Transverse colon (tissue), 4 donors: ENCODE data around the gene ANKRD11.

Source experiments
- CTCF ChIP-seq, 5 experiments: fragments of 200-600 bp in 3 of 5; fragments of 450-650 bp in 2 of 5; sonication (generic) in 3 of 5; IDR thresholded peaks; 1 replicate in 2 of 5; 2 replicates in 3 of 5; pipeline ENCODE4 v1.5.1; 2016 to 2017; ENCODE audit warnings: antibody characterized with exemption in 5 of 5, inconsistent platforms in 3 of 5, mild to moderate bottlenecking in 2 of 5, moderate library complexity in 1 of 5
- EP300 ChIP-seq: sonication (generic); formaldehyde crosslinking; IDR thresholded peaks from one replicate; pipeline ENCODE4 v1.6.1; 2017; ENCODE audit warnings: antibody characterized with exemption, low read depth
- POLR2A ChIP-seq: fragments of 450-650 bp; IDR thresholded peaks from one replicate; pipeline ENCODE4 v1.6.1; 2016; ENCODE audit warnings: antibody characterized with exemption, mild to moderate bottlenecking, moderate library complexity
- POLR2AphosphoS5 ChIP-seq, 3 donors: sonication (generic); formaldehyde crosslinking; IDR thresholded peaks; one replicate each; pipeline ENCODE4 v1.6.1; 2016; ENCODE audit warnings: antibody characterized with exemption in 3 of 3

GRCh38 chr16:89402962-89403361, 87.4 kb downstream of the ANKRD11 start:
- TF ChIP-seq CTCF (IDR thresholded peaks at IDR 0.05) (no peak), POLR2A (no peak), EP300 (no peak), POLR2AphosphoS5 (IDR thresholded peaks at IDR 0.05) (no peak)
